Smooth muscle cell of the brain vasculature (primary cell): ENCODE results near the gene CDH13.

Source experiments
- DNase-seq: peaks from one replicate; pipeline ENCODE4 v3.0.0-alpha.2; 2012; ENCODE audit warnings: low read depth, low spot score

Gene CDH13

DNA sequence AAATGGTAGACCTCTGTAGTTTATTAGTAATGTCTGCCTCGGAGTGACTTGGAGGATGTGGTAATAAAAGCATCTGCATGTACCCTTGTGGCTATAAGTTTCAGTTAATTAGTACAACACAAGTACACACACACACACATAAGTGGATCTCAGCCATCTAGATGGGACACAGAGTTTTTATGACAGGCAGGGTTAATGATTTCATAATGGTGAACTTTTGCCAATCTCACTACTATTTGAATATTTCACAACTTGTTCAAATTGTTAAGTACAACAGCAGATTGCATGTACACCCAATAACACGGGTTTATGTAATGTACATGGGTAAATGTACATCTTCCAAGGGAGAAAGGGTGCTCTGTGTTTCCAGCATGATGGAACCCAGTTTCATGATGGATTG is 669.7 kb downstream of the CDH13 start:
- DNase-seq = no peak

- no peak for DNase-seq
These were observed 671.8 kb downstream of the CDH13 start for GRCh38 chr16:83298541-83298940.

DNA sequence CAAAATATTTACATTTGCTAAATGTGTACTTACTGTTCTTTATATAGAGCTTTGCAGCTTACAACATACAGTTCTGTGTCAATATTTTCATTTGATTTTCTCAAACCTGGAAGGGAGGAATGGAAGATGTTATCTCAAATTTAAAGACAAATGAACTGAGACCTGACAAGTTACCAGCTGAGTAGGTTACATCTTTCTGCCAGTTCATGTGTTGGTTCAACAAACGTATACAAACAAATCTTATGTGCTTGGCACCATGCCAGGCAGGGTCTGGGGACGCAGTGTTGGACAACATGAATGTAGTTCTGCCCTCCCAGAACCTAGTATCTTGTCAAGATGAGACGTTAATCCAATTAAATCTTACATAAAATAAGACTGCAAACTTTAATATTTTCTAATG is 673.6 kb downstream of the CDH13 start:
- DNase-seq = no peak

GRCh38 chr16:83301971-83302370 is 675.2 kb downstream of the CDH13 start:
- DNase-seq = no peak

DNA sequence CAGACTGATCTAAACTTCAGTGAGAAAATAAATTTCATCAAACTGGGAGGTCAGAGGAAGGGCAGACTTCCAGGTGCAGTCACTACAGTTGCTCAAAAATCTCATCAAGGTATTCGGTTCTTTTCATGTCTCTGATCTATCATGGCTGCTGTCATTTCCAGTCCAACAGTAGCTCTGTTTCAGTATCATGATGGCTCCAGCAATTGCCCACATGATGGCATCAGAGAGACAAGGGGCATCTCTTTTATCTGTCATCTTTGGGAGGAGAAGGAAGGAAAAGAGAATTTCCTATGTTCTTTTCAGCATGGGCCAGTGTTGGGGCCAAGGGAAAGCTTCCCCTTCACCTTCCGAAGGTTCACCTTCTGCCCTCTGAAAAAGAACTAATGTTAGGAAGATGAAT is 676.1 kb downstream of the CDH13 start:
- no peak for DNase-seq

GRCh38 chr16:83305092-83305491 is 678.3 kb downstream of the CDH13 start:
- DNase-seq = peak; percentile 45

- DNase-seq = no peak
These were observed 680.3 kb downstream of the CDH13 start for GRCh38 chr16:83306961-83307593.

GRCh38 chr16:83307594-83307992 is 680.8 kb downstream of the CDH13 start:
- DNase-seq = no peak

DNA sequence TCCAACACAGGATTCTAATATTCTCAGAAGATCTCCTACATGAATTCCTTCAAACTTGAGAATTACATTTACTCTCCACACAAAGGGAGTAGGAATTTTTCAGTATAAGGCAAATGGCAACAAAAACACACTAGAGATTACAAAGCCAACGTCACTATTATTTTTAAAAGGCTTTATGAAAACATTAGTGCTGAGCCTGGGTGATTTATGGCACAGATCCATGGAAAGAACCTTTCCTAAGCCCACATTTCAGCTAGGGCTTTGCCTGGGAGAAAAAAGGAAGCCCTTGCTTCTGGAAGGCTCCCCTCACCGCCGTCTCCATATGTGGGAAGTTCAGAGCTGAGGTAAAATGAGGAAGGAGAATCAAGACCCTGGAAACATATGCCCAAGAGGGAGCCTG is 681.6 kb downstream of the CDH13 start:
- peak; percentile 51 for DNase-seq

GRCh38 chr16:83310816-83311215 is 684.0 kb downstream of the CDH13 start:
- no peak for DNase-seq

GRCh38 chr16:83312015-83312717 is 685.4 kb downstream of the CDH13 start:
- DNase-seq = no peak

- no peak for DNase-seq
These were observed 686.0 kb downstream of the CDH13 start for GRCh38 chr16:83312718-83313245.

GRCh38 chr16:83315271-83315670 is 688.5 kb downstream of the CDH13 start:
- no peak for DNase-seq

DNA sequence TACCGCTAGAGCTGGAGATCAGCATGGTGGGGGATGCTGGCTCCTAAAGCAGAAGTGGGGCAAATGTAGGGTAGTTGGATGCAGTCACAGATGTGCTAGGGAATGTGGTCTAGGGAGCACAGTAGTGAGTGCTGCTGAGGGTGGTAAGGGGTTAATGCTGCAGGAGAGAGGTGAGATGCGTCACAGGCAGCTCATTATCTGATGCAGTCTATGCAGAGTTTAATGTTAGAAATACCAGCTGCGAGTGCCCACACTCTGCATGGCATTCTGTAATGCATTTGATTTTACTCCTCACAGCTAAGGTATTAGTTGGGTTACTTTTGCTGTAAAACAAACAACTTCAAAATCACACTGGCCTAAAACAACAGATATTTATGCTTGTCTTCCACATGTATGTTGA is 689.7 kb downstream of the CDH13 start:
- no peak for DNase-seq

DNA sequence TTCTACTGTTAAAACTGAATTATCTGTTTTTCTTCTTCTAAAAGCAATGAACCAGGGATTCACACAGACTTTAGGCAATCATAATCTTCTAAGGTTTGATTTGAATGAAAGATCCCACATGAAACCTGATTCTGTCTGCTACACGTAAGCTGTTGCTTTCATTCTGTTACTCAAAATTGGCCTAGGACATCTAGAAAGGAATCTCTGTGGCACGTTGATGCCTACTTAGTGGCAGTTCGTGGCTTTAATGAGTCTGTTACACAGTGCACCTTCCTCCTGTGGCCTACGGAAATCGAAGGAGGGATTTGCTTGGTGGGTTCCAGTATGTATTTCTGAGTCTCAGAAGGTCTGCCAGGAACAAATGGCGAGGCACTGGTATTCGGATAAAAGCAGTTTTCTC is 691.6 kb downstream of the CDH13 start:
- no peak for DNase-seq

GRCh38 chr16:83328936-83329335 is 702.2 kb downstream of the CDH13 start:
- DNase-seq = no peak

- no peak for DNase-seq
These were observed 702.7 kb downstream of the CDH13 start for GRCh38 chr16:83329441-83329840.

DNA sequence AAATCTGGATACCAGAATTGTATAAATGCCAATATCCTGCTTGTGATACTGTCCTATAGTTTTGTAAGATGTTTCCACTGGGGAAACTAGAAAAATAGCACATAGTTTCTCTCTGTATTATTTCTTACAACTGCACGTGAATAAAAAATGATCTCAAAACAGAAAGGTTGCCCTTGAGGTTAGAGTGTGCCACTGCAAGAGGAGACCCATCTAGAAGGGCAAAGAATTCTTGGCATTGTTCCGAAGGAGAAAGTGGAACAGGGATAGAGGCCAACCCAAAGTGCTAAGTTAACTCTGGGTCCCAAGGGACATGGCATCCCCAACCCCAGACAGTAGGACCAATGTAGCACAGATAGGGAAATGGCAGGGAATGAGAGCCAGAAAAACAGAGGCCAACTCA is 703.5 kb downstream of the CDH13 start:
- DNase-seq = no peak

GRCh38 chr16:83335076-83335475 is 708.3 kb downstream of the CDH13 start:
- DNase-seq = no peak

DNA sequence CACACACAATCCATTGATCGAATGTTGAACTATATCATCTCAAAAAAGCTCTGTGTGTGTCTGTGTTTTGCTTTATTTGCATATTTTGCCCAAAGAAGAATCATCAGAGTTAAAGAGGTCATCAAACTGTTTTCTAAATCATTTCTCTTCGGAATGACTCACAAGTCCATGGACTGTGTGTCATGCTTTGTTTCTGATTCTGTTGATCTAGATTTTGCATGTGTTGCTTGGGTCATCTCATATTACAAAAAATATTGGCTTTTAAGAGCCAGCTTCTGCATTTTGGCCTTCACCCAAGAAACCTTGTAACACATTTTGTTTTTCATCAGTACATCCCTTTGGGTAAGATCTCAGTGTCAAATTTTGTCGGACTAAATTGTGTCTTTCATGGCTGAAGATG is 709.8 kb downstream of the CDH13 start:
- DNase-seq = peak; percentile 64

DNA sequence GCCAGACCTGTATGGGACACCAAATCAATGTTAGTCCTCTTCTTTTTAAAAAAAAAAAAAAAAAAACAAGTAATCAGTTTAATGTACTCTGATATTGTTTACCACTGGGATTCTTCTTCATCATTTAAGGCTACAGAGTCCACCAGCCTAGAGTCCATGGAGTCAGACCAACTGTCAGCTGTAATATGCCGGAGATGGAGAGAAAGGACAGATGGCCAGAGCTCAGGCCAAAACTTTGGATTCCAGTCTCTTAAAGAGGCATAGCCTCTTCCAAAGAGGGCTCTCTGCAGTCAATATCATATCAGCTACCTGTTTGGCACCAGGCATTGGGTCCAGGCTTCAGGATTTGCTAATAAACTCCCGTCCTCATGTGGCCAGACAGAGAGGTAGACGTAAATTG is 711.4 kb downstream of the CDH13 start:
- DNase-seq = no peak

GRCh38 chr16:83338941-83339340 is 712.2 kb downstream of the CDH13 start:
- DNase-seq = no peak

DNA sequence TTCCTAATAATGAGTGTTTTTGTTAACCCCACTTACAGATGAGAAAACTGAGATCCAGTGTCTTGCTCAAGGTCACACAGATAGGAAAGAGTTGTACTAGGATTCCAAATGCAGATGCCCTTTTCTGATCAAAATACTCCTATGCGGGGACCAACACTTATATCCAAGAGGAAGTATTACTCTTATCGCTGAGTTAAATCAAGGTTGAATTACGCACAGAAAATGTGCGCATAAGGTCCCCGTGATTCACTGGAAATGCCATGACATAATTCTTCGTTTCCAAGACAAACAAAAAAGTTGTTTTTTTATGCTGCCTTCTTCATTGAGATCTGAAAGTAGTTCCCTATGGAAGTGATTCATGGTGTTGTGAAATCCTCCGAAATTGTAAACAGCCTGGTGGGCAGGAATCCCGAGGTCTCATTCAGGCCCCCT is 717.2 kb downstream of the CDH13 start:
- peak; percentile 82 for DNase-seq
